Stimulated activated CD4-positive, alpha-beta T cell treated with anti-CD3 and anti-CD28 coated beads, TNF-alpha, amount 100 ng/mL, for 48 hours (primary cell): ENCODE data around the gene CYP1A2.
"Not testable (repeated sequence)": the region's sequence is repeated elsewhere in the genome, so short reads cannot be mapped to it uniquely, and the experiment has no call there.

Experiments
- DNase-seq, 3 donors: peaks; one replicate each; pipeline ENCODE4 v3.0.0-alpha.2; 2020; ENCODE audit warnings: low read depth in 3 of 3

CYP1A2 gene, protein sequence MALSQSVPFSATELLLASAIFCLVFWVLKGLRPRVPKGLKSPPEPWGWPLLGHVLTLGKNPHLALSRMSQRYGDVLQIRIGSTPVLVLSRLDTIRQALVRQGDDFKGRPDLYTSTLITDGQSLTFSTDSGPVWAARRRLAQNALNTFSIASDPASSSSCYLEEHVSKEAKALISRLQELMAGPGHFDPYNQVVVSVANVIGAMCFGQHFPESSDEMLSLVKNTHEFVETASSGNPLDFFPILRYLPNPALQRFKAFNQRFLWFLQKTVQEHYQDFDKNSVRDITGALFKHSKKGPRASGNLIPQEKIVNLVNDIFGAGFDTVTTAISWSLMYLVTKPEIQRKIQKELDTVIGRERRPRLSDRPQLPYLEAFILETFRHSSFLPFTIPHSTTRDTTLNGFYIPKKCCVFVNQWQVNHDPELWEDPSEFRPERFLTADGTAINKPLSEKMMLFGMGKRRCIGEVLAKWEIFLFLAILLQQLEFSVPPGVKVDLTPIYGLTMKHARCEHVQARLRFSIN

DNA sequence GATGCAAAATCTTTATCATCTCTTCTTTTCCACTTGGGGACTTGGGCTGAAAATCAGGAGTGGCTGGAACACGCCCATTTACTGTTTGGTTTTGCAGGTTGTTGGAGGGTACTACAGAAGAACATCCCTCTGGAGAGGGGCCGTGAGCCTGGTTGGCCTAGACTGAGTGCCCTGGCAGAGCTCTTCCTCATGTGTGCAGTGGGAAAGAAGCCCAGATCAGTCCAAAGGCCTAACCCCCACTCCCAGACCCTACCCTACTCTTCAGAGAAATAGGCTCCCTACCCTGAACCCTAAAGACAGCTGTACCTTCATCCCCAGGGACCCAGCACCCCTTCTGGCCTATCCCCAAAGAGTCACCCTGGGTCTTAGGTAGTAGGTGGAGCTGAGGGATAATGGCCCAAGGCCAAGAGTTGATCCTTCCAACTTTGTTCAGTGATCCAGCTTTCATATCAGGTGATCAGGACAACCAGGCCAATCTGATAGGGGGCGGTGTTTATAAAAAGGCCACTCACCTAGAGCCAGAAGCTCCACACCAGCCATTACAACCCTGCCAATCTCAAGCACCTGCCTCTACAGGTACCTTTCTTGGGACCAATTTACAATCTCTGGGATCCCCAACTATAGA lies at the start of gene CYP1A2:
Gene CYP1A2 (plus strand): TSS at position 524 of the 625 bp plus-strand sequence. CDS start 894 bp downstream, outside the sequence.
- no peak for DNase-seq

DNA sequence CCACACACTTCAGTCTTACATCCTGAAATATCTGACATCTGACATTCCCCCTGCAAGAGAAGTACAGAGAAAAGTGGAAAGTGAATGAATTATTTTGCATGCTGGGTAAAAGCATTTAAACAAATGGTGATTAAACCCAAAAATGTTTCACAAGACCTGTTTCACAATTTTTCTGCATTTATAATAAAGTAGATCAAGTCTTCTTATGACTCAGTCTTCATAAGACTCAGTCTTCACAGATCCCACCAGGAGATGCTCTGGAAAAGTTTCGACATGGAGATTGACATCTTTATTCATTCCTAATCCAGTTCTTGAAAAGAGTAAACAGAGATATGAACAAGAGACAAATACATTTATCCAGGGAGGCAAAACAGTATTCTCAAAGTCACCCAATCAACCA lies 39.6 kb upstream of the CYP1A2 start:
- no peak for DNase-seq

DNA sequence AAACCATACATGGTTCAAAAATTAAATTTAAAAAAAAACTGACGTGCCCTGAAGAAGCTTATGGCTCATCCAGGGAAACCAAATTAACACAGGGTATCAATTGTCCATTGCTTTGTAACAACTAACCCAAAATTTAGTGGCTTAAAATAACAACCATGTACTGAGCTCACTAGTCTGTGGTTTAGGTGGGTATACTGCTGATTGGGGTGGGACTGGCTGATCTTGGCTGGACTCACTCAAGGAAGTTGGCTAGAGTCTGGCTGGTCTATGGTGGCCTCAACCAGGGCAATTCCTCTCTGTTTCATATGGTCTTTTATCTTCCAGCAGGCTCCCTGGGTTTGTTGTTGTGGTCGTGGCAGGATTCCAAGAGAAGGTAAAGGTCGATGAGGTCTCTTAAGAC lies 38.8 kb upstream of the CYP1A2 start:
- no peak for DNase-seq

DNA sequence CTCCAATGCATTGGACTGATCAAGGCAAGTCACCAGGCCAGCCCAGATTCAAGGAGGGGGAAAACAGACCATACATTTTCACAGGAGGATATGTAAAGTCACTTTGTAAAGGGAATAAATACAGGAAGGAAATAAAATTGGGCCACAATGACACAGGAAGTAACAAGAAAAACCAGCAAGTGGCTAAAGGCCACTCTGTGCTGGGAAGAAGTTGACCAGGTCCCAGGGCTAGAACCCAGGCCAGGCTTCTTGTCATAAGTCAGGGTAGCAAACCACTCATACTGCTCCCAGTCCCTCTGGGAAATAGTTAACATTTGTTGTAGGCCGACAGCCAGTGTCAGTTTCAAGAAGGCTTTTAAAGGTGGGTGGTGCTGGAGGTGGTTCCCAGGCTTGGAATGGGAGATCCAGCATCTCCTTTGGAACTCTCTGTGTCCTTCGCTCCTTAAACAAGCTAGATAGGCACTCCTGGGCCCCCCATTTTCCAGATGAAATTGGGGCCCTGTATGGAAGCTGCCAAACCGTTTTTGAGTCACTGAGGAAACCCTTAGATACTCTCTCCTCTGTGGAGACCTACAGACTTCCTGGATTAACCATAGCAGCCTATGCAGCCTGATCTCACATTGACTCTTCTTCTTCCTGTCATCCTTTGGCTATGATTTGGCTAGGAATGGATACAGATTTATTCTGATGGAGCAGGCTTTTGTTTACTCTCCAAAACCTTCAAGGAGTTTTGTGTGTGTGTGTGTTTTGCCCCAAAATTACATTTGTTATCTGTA lies 38.1 kb upstream of the CYP1A2 start:
- DNase-seq: no peak

DNA sequence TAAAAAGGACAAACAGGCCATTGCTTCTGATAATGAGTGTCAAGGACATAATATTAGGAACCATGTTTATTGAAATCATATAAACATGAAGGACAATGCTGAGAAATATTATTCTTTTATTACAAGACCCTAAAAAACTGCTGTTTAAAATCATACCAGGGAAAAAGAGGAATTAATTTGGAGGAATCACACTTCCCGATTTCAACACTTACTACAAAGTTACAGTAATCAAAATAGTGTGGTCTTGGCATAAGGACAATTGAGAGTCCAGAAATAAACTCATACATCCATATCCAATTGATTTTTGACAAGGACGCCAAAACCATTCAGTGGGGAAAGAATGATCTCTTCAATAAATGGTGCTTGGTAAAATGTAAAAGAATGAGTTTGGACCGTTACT lies 36.3 kb upstream of the CYP1A2 start:
- DNase-seq: no peak

DNA sequence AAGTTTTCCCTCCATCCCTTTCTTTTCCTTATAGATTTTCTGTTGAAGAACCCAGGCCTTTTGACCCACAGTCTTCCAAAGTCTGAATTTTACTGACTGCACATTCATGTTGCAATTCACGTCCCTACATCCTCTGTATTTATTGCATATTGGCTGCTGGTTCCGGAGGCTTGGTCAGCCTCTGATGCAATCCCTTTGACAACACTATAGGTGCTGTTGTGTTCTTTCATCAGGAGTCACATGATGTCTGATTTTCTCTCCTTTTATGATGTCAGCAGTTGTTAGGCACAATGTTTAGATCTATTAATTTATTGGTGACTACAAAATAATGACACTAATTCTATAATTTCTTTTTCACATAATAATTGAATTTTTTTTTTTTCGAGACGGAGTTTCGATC lies 32.0 kb upstream of the CYP1A2 start:
- DNase-seq: no peak

DNA sequence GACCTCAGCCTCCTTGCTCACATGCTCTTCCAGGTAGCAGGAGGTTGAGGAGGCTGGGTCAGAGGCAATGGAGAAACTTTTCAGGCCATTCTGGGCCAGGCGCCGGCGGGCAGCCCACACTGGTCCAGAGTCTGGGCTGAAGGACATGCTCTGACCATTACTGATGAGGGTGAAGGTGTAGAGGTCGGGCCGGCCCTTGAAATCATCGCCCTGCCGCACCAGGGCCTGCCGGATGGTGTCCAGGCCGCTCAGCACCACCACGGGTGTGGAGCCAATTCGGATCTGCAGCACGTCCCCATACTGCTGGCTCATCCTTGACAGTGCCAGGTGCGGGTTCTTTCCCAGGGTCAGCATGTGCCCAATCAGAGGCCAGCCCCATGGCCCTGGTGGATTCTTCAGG lies 26.1 kb upstream of the CYP1A2 start:
- DNase-seq: no peak

DNA sequence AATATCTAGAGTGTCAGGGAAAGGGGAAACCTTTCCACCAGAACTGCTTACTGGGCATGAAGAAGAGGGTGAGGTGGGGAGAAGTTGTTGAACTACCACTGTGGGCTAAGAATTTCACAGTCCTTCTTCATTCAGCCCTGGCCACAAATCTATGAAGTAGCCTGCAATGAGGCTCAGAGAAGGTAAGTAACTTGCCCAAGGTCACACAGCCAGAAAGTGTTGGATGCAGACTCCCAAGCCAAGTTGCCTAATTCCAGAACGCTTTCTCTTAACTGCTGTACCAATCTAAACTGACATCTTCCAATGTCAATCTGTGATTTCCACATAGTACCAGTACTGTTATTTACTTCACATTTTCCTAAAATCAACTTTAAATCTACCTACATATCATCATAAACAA lies 25.5 kb upstream of the CYP1A2 start:
- no peak for DNase-seq

DNA sequence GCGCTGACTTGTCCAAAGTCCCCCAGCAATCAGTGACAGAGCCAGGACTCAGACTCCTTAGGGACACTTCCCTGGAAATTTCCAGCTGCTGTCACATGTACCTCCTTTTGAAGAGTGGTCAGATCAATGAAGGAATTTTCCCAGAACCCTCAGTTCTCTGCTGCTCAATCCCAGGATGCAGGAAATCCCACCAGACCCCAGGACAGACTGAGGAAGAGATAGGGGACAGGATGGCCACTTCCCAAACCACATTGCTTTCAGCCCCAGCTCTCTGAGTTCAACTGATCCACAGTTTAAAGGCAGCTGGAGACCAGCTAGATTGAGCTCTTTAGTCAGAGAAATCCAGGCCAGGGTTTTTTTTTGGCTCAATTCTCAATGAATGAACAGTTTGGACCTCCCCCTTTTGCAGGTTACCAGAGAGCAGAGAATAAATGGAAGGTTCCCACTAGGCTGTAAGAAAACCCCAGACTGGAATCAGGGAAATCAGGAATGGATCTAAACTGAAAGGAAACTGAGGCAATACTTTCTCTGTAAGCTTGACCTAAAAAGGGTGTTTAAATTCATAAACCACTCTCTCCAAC lies 24.8 kb upstream of the CYP1A2 start:
- no peak for DNase-seq

DNA sequence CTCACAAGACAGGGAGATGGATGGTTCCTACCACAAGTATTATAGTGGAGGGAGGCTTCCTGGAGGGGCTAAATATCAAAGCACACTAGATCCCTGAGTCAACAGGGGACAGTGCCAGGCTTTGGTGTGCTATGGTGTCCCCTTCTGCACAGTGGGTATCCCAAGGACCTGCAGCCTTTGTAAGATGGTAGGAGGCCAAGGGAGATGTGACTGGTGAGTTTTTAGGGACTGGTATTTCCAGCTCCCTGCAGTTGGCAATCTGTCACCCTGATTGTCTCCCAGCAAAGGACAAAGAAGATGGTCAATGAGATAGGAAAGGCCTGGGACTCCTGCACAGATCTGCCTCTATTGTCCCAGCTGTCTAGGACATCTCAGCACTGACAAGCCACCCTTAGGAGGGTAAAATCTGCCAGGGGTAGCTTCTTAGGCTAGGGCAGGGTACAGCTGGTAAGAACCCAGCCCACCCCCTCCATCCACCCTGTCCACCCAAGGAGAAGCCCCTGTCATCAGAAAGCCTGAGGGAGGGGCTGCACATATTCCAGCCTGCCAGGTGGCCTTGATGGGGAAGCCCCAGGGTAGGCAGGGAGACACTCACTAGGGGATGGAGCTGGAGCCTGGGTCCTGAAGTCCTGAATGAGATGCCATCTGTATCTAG lies 23.9 kb upstream of the CYP1A2 start:
- DNase-seq: no peak

DNA sequence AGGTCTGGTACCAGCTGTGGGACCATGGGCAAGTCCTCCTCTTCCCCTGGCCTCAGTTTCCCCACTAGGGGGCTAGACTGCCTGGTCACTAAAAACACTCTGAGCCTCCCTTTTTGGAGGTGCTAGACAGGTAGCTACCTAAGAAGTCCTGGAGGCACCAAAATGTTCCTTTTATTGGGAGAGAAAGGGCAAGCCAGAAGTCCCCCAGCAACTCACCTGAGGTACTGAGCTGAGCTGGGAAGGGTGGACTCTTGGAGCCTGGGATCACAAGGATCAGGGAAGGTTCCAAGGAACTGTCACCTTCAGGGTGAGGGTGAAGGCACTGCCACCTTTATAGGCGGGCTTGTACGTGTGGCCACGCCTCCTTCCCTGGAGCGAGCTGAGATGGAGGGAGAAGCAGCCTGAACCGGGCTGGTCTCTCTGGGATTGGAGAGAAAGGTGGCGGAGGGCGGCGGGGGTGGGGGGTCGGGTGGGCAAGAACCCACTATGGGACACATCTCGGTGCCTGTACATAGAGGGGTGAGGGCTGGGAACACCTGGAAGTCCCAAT lies 23.3 kb upstream of the CYP1A2 start, which contains the start of gene CYP1A1:
Gene CYP1A1 (minus strand): TSS at position 304 of the 550 bp plus-strand sequence. CDS start 2,431 bp downstream, outside the sequence.
- peak in 1 of 3 donors; percentile 27 for DNase-seq

DNA sequence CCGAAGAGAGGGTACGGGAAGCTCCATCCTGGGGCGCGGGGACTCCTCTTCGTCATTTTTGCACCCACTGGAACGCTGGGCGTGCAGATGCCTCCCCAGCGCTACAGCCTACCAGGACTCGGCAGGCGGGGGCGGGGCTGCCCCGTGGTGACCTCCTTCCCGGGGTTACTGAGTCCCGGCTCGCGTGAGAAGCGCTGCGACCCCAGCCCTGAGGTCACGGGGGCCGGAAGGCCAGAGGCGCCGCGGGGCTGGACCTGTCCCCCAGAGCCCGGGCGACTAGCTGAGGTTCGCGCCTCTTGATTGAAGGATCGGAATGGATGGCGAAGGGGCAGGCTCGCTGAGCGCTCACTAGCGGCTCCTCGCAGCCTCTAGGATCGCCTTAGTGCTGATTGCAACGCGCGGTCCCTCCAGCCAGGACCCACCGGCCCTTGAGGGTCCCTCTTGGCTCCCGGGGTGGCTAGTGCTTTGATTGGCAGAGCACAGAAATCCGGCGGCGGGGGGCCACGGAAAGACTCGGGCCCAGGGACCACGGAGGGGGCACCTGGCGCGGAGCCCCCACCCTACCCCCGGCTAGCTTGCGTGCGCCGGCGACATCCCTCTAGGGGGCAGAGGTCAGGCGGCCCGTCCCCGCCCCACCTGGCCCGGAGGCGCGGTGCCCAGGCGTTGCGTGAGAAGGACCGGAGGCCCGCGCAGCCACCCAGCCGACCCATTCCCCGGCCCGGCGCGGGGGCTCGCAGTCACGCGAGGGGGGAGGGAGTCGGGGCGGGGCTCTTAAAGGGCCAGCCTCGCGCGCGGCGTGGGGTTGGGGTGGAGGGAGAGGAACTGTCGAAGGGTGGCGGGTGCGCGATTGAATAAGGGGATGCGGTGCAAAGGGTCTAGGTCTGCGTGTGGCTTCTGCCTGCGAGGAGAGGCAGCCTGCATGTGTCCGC lies 22.5 kb upstream of the CYP1A2 start:
- DNase-seq: peak; percentile 16 to 58 (median 41)

DNA sequence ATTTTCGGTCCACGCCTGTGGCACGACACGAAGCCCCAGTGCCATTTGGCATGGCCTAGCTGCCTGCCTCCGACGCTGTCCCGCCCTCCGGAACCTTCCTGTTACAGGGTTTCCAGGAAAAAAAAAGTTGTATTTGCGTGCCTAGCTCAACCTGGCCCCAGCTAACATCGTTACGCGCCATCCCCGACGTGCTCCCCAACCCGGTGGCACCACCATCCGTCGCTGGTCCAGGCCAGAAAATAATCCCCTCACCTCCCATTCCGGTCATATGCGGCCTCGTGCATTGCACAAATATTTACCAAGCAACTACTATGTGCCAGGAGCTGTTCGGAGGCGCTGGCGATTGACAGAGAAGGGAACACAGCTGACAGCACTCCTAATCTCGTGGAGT lies 21.9 kb upstream of the CYP1A2 start:
- DNase-seq: no peak

DNA sequence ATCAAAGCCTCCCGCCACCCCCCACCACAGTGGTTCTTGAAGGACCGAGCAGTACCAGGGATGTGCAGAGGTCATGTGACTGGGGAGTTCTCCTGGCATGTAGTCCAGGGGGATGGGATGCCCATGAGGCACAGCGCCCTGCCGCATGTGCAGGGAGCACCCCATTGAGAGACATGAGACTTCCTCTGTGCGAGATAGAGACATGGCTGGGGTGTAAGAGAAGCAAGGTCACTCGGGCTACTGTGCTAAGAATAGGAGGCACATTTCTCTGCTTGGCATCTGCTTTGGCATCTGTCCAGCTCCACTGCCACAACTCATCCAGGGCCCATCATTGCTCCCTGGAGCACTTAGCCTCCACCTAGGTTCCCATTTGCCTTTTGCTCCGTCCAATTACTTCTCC lies 20.9 kb upstream of the CYP1A2 start:
- DNase-seq: no peak

DNA sequence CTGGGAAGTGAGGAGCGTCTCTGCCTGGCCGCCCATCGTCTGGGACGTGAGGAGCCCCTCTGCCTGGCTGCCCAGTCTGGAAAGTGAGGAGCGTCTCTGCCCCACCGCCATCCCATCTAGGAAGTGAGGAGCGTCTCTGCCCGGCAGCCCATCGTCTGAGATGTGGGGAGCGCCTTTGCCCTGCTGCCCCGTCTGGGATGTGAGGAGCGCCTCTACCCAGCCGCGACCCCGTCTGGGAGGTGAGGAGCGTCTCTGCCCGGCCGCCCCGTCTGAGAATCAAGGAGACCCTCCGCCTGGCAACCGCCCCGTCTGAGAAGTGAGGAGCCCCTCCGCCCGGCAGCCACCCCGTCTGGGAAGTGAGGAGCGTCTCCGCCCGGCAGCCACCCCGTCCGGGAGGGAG lies 19.9 kb upstream of the CYP1A2 start:
- DNase-seq: not testable (repeated sequence)

DNA sequence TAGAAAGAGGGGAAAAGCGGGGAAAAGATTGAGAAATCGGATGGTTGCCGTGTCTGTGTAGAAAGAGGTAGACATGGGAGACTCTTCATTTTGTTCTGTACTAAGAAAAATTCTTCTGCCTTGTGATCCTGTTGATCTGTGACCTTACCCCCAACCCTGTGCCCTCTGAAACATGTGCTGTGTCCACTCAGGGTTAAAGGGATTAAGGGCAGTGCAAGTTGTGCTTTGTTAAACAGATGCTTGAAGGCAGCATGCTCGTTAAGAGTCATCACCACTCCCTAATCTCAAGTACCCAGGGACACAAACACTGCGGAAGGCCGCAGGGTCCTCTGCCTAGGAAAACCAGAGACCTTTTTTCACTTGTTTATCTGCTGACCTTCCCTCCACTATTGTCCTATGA lies 19.3 kb upstream of the CYP1A2 start:
- DNase-seq: not testable (repeated sequence)

DNA sequence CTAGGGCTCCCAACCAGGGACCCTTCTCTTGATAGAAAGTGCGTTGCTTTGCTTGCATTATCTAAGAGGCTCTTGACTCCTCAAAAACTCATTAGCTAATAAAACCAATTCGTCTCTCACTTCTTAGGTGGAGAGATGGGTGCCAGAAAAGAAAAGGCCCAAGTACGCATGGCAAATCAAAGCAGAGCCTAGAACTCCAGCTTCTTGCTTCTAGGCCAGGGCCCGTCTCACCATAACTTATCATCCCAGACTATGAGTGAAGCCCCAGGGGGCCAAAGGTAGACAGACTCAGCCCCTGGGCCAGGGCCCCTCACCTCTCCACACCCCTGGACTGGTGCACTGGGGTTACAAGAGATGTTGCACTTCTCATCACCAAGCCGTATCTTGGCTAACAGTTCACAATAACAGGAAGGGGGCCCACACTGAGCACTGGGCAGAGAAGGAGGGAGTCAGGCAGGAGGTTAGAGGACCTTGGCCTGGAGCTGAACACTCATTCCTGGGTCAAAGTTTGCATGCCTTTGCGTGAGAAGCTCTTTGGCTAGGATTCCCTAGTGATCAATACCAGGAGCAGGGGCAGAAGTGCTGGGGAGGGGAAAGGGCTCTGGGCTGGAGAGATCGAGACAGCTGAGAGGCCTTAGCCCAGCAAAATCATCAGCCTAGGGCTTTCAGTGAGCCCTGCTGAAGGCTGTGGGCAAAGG lies 17.9 kb upstream of the CYP1A2 start:
- DNase-seq: no peak

DNA sequence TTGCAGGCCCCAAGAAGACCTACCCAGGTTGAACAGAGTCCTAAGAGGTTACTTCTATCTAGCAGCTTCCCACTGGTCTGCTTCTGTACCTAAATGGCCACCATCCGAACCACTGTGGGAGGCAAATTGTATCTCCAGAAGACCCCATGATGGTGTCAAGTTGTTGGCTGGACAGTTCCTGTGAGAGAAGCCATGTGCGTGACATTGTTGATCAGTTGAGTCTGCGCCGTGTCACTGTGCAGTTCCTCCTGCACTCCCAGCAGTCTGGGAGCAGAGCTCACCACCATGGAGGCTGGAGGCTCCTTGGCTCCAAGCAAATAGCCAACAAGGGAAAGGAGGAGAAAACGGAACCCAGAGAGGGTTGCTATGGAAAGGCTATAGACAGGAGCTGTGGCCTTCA lies 15.8 kb upstream of the CYP1A2 start:
- DNase-seq: no peak

DNA sequence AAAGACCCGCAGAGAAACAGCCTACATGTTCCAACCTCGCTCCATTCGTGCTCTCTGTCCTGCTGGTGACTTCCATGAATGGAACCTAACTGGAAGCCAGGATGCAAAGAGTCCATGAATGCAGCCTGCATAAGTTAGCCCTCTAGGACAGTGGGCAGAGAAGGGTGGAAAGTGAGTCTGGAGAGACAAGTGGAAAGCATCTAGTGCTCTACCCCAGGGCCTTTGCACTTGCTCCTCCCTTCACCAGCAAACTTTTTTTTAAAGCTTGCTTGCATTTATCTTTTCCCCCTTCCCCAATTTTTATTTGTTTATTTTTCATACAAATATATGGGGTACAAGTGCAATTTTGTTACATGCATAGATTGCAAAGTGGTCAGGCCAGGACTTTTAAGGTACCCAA lies 15.4 kb upstream of the CYP1A2 start:
- DNase-seq: no peak
